GM18505 (cell line): ENCODE measurements around the gene RECQL.
A peak's percentile ranks its signal among the peaks of the same experiment; 100 is the strongest.
"Not testable (repeated sequence)": the region's sequence is repeated elsewhere in the genome, so short reads cannot be mapped to it uniquely, and the experiment has no call there.

Experiments
- ATAC-seq: cut with Tn5 transposase; IDR thresholded peaks from one replicate; pipeline ENCODE4 v1.9.1; 2021; ENCODE audit not compliant: unreplicated experiment
- POLR2A ChIP-seq: IDR thresholded peaks from 4 replicates; pipeline ENCODE4 v1.6.1; 2011; ENCODE audit warnings: borderline replicate concordance; ENCODE audit not compliant: insufficient read depth, insufficient read length; ENCODE audit errors: extremely low read depth

RECQL gene

GRCh38 chr12:21478756-21479455 is 22.5 kb downstream of the RECQL start:
- ATAC-seq: no peak
- TF ChIP-seq POLR2A: no peak

DNA sequence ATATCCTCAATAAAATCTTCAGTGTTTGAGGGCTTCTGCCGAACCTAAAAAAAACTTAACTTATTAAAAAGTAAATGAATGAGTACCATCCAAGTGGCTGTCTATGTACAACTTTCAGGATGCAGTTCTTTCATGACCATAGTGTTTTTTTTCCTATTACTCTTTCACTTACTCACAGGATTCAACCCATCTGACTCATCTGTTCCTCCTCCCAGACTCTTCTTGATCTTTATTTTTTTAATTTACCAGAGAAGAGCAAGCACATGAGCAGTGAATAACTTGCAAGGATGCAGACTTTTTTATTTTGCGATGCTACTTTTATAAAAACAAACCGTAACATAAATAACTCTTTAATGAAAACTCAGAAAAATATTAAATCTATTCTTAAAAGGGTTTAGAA is 24.5 kb downstream of the RECQL start:
- no peak for ATAC-seq
- TF ChIP-seq POLR2A: no peak

GRCh38 chr12:21475552-21475951 is 25.9 kb downstream of the RECQL start:
- no peak for ATAC-seq
- no peak for TF ChIP-seq POLR2A

GRCh38 chr12:21472197-21472823 is 29.1 kb downstream of the RECQL start:
- no peak for TF ChIP-seq POLR2A
- ATAC-seq: no peak

DNA sequence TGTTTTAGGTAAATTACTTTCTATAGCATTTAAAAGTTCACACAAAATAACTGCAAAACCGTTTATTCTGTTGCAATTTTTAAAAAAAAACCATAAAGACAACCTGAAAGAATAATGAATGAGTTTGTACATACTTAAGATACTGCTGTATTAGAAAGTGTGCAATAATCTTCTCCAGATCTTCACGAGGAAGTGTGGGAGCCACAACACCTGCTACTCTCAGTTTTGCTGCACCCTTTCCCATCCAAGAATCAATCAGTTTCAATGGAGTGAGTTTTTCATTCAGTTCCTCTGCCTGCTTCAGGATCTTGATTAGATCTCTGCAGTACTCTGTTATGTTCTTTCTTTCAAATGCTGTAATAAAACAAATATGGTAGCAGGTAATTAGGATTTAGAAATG is 30.1 kb downstream of the RECQL start:
- no peak for ATAC-seq
- TF ChIP-seq POLR2A: no peak

- not testable (repeated sequence) for ATAC-seq
Measured at GRCh38 chr12:21467334-21467733, 34.1 kb downstream of the RECQL start.

DNA sequence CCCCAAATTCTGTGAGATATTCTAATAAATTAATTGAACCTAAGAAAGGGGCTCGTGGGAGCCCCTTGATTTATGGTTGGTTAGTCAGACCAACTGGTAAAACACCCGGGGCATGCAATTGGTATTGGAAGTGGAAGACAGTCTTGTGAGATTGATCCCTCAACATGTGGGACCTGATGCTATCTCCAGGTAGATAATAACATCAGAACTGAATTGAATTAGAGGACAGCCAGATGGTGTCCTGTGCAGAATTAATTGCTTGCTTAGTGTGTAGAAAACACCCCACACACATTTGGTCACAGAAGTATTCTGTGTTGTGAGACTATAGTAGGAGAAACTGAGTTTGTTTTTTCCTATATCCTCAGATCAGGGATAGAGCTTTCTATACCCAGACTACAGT is 42.0 kb downstream of the RECQL start:
- ATAC-seq: no peak

DNA sequence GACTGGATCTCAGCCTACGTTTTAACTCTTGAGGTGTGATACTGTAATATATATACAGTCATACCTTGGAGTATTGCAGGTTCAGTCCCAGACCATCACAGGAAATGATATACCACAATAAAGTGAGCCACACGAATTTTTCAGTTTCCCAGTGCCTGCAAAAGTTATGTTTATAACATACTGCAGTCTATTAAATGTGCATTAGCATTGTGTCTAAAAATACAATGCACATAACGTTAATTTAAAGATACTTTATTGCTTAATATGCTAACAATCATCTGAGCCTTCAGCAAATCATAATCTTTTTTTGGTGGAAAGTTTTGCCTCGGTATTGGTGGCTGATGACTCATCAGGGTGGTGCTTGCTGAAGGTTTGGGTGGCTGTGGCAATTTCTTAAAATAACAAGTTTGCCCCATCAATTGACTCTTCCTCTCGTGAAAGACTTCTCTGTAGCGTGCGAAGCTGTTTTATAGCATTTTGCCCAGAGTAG is 45.1 kb downstream of the RECQL start:
- no peak for TF ChIP-seq POLR2A
- no peak for ATAC-seq

More for the DNA sequence above, 42.0 kb downstream of the RECQL start:
- no peak for TF ChIP-seq POLR2A

DNA sequence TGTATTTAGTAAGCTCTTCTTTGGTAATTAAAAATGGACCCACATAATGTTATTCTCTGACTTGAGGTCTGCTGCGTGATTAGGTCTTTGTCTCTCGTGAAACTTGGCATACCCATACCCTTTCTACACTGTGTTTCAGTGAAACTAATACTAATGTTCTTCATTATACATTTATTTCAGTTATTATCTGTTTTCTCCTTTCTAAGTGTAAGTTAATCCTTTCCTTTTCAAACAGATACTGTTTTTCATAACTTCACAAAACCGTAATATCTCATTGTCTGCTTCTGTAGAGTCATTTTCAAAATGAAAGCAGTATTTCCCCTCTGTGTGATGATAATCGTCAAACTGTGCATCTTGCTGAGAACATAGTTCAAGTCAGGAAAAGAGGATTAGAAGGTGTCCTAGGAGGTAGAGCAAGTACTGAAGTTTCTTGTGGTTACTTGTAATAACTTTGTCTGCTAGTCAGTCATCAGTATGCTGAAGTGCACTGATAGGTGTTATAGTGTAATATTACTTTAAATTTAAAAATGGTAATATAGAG is 48.1 kb downstream of the RECQL start:
- ATAC-seq: peak; percentile 66
- no peak for TF ChIP-seq POLR2A

- ATAC-seq: no peak
- no peak for TF ChIP-seq POLR2A
Measured at GRCh38 chr12:21451529-21451928, 49.9 kb downstream of the RECQL start.

DNA sequence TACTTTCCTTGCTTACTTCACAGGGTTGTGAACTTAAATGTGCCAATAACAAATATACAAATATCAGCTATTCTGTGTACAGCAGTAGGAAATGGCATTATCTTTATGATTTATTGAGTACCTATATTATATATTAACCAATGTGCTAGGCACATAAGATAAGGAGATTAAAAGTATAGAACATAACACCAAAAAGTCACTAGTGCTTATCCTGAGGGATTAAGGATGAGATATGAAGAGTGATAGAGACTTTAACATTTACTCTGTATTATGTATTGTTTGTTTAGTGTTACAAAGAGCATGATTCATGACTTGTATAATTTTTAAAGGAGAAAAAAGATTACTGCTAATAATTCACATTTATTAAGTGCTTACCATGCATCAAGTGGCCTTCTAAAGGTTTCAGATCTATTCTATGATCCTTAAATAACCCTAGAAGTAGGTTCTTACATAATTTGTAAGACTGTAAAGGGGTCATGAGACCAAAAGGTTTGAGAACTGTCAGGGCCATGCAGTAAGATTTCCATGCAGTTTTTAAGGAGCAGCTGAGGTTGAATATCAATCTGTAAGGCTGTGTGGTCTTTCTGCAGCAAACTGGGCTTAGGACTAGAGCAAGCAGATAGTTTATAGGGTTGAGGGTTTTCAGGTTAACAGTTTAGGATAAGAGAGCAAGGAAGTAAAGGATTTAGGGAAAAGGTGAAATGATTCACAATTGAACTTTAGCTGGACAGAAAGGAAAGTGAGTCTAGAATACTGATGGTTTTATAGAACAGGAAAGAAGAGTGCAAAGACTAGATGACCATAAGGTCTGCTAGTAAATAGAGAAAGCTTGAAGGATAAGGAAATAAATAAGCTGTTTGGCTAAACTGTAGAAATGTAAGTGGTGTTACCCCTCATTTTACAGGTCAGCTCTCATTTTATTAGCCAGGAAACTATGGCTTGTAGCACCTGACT is 57.0 kb downstream of the RECQL start:
- TF ChIP-seq POLR2A: no peak
- no peak for ATAC-seq

GRCh38 chr12:21439347-21439746 is 62.1 kb downstream of the RECQL start:
- no peak for TF ChIP-seq POLR2A
- no peak for ATAC-seq

DNA sequence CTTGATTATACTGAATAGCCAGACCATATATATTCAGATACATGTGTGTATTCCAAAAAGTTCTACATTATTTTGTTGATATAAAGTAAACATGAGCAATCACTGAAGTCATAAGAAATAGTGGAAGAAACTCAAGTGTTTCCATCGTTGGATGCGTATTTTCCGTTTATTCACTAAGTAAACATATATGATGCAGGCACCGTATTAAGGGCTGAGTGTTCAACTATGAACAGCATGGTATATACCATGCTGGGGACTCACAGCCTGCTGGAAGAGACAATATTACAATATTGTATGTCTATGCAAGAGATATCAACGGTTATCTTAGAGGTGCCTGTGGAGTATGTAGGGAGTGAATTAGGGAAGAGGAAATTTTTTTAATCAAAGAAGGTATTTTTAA is 62.8 kb downstream of the RECQL start:
- ATAC-seq: no peak
- TF ChIP-seq POLR2A: no peak

GRCh38 chr12:21434699-21435098 is 66.7 kb downstream of the RECQL start:
- no peak for TF ChIP-seq POLR2A
- ATAC-seq: no peak

DNA sequence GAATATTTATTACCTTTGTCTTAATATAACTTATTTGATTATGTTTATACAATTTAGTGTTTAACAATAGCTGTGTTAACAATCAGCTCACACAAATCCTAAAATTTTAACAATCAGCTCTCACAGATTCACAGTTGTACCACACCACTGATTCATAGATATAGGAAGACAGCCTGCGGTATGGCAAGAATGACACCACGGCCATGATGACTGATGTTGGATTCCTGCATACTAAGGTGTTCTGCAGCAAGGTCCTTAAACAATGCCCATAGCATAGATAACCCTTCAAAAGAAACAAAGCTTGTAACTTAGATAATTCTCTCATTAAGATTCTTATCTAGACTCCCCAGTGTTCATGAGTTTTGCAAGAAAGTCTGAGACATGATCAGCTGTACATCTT is 67.9 kb downstream of the RECQL start:
- no peak for ATAC-seq
- no peak for TF ChIP-seq POLR2A
